HG03039 (cell line): ENCODE results near the gene HOXD11.

Experiments
- ATAC-seq: cut with Tn5 transposase; IDR thresholded peaks from one replicate; pipeline ENCODE4 v1.9.1; 2021; ENCODE audit warnings: mild to moderate bottlenecking, moderate library complexity; ENCODE audit not compliant: unreplicated experiment

HOXD11 gene

GRCh38 chr2:176120364-176121189 is 13.5 kb downstream of the HOXD11 start:
- ATAC-seq: no peak

DNA sequence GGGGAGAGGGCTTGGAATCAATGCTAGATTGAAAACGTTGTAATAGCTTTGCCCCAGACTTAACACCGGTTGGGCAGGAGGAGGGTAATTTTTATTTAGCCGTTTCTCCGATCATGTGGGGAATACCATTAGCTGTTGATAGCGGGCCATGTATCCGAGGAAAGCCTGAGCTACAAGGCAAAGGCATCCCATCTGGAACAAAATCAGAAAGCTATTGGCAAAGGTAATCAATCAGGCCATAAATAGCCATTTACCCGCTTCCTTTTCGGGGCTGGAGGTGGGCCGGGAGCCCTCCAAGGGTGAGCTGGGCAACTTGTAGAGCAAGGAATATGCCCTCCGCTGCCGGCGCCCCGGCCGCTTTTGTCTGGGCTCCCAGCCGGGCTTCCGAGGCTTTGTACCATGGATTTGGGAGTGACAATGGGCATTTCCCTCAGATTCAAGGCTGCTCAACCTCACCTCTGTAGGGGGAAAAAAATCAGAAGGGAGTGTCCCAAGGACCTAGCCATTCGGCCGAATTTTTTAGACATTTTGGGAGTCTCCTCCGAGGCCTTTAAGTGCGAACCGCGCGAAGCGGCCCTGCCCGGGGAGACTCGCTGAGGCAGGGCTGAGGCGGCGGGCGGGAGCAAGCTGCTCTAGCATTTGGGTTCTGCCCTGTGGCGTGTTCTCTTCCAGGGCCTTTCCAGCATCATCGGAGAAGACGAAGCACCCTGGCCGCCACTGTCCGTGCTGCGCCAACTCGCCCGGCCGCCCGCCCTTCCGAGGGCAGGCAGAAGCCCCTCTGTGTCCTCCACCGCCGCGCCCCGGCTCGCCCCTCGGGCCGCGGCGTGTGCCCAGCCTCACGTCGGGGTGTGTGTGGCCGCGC is 14.3 kb downstream of the HOXD11 start:
- ATAC-seq: no peak

DNA sequence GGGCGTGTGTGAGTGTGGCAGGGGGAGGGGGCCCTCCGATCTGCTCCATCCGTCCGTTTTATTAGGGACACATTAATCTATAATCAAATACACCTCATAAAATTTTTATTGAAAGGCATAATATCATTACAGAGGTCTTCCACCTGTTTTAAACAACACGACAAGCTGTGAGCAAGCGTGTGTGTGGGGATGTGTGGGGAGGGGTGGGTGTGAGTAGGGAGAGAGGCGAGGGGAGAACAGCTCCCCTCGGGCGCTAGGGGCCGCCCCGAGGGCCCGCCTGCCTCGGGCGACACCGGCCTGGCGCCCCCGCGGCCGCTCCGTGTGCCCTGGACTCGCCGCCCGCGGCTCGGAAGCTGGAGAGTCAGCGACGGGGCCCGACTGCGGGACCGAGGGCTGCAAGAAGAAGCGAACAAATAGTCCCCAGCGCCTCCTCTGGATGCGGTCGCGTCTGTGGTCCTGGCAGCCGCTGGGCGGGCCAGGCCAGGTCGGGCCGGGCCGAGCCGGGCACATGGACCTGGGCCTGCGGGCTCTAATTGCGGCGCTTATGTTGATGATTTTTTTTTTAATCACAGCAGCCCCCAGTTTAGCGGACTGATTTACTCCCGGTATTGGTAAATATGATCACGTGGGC is 15.1 kb downstream of the HOXD11 start:
- no peak for ATAC-seq

DNA sequence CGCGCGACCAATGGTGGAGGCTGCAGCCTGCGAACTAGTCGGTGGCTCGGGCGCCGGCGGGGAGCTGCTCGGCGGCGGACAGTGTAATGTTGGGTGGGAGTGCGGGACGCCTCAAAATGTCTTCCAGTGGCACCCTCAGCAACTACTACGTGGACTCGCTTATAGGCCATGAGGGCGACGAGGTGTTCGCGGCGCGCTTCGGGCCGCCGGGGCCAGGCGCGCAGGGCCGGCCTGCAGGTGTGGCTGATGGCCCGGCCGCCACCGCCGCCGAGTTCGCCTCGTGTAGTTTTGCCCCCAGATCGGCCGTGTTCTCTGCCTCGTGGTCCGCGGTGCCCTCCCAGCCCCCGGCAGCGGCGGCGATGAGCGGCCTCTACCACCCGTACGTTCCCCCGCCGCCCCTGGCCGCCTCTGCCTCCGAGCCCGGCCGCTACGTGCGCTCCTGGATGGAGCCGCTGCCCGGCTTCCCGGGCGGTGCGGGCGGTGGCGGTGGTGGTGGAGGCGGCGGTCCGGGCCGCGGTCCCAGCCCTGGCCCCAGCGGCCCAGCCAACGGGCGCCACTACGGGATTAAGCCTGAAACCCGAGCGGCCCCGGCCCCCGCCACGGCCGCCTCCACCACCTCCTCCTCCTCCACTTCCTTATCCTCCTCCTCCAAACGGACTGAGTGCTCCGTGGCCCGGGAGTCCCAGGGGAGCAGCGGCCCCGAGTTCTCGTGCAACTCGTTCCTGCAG is 15.8 kb downstream of the HOXD11 start, which contains the start of gene HOXD9:
HOXD9 (plus strand) TSS at position 37 of the 728 bp plus-strand sequence; CDS start at position 87, 50 bp downstream.
- ATAC-seq: no peak

DNA sequence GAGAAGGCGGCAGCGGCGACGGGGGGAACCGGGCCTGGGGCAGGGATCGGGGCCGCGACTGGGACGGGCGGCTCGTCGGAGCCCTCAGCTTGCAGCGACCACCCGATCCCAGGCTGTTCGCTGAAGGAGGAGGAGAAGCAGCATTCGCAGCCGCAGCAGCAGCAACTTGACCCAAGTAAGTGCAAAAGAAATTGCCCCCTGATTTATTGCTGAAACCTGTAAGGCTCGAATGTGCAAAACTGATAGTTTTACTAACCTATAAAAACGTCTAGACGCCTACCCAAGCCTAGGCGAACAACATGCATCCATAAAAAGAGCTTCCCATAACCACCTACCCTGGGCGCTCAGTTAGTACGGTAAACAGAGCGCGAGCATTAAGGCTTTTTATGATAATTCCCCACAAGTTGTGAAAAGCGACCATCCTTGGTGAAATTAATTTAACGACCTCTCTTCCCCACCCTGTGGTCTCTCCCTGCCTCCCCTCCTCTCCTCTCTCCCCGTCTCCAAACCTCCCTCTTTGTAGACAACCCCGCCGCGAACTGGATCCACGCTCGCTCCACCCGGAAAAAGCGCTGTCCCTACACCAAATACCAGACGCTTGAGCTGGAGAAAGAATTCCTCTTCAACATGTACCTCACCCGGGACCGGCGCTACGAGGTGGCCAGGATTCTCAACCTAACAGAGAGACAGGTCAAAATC is 16.5 kb downstream of the HOXD11 start:
- no peak for ATAC-seq

DNA sequence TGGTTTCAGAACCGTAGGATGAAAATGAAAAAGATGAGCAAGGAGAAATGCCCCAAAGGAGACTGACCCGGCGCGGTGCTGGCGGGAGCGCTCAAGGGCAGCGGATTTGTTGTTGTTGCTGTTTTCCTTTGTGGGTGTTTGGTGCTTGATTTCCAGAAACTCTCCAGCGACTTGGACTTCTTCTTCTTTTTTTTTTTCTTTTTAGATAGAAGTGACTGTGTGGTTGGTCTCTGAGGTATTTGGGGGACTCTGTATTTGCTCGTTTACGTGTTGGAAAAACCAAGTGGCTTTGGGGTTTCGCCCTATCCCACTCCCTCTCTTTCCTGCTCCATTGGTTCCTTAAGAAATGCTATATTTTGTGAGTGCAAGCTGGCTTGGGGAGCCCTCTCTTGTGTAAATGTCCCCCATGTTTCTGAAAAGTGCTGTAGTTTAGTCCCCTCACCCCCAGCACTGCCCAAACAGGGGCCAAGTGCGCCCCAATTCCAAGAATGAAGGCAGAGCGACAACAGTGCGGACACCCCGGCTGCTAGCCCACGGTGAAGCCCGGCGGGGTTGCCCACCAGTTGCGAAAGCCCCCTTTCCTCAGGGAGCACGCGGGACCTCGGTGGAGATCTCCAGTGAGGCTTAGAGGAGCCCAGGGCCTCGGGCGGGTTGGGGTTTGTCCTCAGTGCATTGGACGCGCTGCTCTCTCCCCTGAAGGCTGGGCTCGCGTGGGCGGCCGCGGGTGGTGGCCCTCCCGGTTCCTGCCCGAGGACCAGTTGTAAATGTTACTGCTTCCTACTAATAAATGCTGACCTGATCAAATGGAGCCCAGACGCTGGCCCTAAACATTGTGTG is 17.2 kb downstream of the HOXD11 start:
- ATAC-seq: no peak

DNA sequence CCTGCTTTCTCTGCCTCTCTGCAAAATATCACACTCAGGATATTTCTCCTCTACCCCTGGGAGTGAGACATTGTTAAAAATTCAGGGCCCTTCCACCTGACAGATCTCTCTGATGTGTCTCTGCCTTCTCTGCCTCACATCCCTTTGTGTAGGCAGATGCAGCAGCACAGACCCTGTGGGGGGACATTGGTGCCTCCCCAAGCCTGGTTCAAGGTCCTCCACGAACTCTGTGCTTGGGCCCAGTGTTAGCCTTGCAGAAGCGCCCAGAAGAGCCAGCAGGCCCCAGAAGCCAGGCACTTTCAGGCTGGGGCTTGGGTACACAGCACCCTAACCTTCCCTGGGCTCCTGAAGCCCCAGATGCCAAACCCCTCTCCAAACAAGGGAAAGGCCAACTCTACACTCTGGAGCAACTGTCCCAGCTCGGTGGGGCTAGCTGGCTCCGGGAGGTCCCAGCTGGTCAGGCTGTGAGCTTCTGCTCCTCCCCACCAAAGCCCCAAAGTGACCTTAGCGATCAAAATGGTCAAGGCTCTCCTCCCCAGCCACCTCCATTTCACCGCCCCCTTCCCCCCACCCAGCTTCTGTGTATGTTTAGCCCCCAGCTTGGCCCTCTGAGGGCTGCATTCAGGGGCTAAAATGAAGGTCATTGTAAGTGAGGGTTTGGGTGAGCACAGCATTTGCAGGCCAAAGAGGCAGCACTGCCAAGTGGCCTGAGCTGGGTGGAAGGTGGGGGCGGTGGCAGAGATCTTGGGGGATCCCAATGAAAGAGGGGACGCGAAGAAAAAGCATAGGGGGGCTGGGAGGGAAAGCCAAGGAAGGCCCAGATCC is 18.1 kb downstream of the HOXD11 start:
- ATAC-seq: no peak

DNA sequence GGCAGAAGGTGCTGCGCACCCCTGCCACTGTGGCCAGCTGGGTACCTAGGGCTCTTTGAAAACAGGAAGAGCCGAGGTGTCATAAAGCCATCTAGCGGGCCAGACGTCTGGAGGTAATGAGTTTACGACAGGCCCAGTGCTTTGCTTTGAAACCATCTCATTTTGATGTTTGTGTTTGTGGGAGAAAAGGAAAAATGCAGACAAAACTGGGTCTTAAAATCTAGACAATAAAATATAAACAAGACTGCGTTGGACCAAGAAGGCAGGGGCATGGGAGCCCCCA is 18.6 kb downstream of the HOXD11 start:
- no peak for ATAC-seq

DNA sequence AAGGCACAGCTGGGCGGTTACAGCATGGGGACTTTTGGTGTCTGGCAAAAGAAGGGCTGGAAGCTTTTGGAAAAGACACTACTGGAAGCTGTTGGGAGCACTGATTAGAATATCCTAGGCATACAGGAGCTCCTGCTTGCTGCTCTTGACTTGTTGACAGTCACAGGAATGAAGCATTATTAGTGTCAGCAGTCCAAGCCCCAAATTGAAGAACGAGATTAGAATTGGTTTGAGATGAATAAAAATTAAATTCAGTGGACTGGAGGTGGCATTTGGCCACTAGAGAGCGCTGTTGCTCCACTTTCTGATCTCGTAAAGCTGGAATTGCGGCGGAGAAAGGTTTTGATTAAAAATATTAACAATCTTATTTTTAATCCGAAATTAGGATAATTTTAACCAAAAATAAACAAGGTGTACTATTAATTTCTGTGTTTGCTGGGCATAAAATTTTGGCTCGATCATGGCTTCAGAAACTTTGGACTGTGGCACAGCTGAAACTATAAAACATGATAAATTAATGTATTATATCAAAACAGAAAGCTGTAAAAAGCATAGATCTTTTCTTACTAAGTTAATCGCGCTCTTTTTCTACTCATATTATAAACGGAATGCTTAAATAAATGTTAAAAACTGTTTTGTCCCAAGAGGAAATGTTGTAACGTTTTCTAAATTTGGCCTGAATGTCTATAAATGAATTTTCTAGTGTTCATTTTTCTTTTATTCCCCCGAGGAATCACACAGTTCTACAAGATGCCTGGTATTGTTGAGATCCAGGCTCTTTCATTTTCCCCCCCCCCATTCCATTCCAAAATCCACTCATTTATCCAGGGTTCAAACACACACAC is 20.1 kb downstream of the HOXD11 start:
- ATAC-seq: no peak

DNA sequence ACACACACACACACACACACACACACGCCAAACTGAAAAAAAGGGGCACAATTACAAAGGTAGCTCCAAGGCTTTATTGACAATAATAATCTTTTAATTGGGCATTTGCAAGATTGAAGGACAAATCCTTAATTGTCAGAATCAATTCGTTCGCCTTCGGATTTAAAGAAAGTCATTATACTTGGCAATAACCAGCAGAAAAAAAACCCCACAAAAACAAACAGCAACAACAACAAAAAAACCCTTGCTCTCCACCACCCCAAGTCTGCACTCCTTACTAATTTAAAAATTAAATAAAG is 20.6 kb downstream of the HOXD11 start:
- no peak for ATAC-seq

DNA sequence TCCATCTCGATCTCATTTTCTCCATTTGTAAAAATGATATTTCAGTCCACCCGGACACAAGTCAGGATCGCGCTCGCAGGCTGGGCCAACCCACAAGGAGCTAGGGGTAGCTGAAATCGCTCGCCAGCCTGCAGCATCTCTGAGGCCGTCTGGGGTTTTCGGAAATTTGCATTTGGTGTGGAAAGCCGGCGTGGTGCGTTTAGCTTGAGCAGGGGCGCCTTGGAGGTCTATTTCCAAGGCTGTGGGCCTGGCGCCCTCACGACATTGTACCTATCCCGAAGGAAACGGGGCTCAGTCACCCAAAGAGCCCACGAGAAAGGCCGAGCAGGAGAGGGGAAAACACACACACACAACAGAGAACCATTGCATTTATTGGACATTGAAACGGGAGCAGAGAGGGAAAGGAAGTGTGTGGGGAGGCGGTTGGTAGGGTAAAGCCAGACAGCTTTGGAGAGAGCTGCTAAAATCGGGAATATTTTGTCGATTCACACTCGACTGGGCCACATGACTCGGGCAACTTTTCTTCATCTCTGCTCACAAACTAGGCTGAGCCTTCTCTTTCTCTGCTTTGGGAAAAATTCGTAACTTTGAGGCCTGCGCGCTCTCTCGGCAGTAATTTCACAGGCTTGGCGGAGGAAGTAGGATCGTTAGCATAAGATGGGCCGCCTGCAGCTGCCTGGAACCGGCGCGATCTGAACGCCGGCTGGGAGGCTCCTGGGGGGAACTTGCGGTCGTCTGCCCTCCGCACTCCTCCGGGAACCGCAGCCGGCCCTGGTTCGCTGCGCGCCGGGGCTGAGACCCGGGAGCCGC is 21.3 kb downstream of the HOXD11 start:
- ATAC-seq: no peak

DNA sequence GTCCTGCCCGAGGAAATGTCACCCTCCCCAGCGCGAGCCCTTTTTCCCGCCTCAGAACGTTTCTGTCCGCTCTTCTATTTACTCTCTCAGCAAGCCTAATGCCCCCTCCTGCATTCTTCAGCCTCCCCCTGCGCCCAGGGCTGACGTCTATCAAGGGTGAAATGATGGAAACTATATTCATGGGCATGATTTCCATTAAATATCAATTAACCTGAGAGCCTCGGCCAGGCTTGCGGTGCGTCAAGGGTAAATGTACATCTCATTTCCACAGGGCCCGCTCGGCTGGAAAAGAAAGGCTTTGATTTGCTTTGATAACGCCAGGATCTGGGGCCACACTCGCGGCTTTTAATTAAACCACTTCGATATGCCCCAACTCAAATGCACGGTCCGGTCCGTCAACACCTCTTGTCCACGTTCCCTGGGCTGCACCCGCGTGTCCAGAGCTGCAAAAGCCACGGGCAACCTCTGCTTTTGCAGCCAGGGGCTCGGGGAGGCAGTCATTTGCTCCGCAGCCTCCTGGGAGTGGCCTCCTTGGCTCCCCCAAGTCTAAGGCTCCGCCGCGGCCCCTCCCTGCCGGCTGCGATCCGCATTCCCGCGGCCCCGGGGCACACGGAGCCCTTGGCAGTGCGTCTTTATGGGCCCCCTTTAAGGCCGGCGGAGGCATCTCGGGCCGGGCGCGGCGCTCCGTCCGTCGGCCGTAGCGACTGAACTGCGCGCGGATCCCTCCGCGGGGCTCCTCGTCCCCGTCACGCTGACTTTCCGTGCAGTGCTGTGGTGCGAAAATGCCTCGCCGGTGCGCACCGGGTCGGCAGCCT is 22.1 kb downstream of the HOXD11 start, which contains the start of gene HOXD8:
HOXD8 (plus strand) TSS at position 724 of the 815 bp plus-strand sequence. CDS start 662 bp downstream, outside the sequence.
- no peak for ATAC-seq

GRCh38 chr2:176129813-176130146 is 22.7 kb downstream of the HOXD11 start:
- ATAC-seq: no peak

- no peak for ATAC-seq
These were observed 23.3 kb downstream of the HOXD11 start for GRCh38 chr2:176130147-176130956.
